HG02885 (cell line): Measurements from ENCODE around the gene MRPL36.

Experiments
- ATAC-seq: cut with Tn5 transposase; IDR thresholded peaks from one replicate; pipeline ENCODE4 v1.9.1; 2021; ENCODE audit warnings: mild to moderate bottlenecking; ENCODE audit not compliant: unreplicated experiment, poor library complexity

Gene MRPL36

GRCh38 chr5:1756481-1756880, 43.2 kb downstream of the MRPL36 start:
- ATAC-seq: no peak

DNA sequence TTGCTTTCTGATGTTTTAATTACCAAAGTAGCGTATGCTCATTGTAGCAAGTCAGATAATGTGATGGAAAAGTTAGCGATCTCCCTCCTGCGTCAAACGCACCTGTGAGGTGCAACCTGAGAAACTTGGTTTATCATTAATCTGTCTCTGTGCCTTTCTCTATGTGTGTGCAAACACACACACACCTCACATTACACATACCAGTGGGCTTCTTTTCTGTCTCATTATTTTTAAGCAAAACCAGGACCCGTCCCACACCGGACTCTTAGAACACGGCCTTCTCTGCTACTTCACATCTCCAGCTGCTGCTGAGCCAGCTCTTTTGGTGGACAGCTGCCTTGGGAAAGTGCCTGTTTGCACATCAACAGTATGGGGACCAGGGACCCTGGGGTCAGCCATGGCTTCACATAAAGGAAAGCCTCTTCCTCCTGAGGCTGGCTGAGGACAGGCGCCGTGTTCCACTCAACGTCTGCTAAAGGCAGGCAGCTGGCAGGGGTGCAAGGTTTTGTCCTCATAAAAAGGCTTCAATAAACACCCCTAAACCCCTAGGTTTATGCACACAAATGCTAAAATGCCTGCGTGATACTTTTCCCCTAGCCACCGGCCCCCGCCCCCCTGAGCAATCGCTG, 44.2 kb downstream of the MRPL36 start:
- no peak for ATAC-seq

GRCh38 chr5:1754531-1755220, 45.0 kb downstream of the MRPL36 start:
- ATAC-seq: no peak

DNA sequence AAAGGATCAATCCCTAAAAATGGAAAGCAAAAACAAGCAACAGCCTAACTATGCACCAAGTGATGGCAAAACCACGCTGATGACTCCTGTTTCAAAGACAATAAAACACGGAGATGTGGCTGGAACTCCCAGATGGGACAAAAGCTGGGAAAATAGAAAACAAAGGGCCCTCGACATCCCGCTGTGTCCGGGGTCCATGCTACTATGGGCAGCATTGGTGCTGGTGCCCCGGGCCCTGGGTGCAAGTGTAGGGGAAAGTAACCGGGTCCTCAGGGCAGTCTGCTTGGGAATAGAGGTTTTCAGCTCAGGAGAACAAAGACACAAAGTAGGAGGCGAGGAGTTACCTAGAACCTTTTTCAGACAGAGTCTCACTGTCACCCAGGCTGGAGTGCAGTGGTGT, 46.1 kb downstream of the MRPL36 start:
- no peak for ATAC-seq

DNA sequence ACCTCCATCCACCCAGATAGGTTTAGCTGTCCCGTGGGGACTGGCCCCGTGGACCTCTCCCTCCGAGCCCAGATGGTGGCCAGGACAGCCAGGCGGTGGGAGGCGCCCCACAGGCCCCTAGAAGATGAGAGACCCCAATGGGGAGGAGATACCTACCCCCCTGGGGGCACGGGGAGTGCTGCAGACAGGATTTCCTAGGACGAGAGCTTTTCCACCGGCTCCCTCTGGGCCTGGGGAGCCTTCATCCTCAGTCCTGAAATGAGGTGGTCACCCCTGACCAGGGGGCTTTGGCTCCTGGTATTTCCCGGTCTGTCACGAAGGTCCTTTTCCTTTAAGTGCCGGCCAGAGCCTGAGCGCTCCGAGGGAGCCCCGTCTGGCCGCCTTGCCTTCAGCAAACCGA, 46.8 kb downstream of the MRPL36 start:
- no peak for ATAC-seq

GRCh38 chr5:1751864-1752822, 47.5 kb downstream of the MRPL36 start:
- ATAC-seq: no peak

- no peak for ATAC-seq
Measured at GRCh38 chr5:1751026-1751863, 48.4 kb downstream of the MRPL36 start.

DNA sequence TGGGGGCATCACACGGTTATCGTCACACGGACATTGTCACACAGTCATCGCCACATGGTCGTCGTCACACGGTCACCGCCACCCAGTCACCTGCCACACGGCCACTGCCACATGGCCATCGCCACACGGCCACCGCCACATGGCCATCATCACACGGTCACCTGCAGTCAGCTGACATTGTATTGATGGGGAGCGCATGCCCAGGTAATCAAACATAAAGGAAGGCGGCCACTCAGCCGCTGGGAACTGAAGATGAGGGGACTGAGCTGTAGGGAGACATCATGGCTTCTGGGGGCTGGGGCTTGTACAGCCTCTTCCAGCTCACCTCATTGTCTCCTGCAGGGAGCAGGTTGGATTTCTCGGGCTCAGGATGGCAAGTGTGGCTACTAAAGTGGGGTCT, 49.2 kb downstream of the MRPL36 start:
- ATAC-seq: no peak

DNA sequence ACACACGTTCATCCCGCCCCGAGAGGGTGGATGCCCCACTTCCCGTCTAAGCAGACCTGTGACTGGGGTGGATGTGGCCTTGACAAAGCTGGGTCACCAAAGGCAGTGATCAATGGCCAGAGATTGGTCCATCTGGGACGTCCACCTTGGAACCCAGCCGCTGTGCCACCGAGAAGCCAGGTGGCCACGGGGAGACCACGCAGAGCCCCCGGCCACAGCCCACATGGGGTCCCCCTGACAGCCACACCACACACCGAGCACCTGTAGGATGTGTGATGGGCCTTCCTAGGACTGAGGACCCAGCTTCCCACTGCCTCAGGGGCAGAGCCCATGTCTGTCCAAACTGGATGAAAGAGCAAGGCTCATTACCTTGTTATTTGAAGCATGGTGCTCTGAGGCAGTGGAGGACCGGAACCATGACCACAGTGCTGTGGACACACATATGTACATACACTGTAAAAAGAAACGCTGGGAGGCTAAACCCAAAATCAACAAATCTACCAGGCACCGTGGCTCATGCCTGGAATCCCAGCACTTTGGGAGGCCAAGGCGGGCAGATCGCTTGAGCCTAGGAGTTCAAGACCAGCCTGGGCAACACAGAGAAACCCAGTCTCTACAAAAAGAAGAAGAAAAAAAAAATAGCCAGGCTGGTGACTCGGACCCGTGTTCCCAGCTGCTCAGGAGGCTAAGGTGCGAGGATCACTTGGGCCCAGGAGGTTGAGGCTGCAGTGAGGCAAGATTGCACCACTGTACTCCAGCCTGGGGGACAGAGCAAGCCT, 50.1 kb downstream of the MRPL36 start:
- ATAC-seq: no peak

DNA sequence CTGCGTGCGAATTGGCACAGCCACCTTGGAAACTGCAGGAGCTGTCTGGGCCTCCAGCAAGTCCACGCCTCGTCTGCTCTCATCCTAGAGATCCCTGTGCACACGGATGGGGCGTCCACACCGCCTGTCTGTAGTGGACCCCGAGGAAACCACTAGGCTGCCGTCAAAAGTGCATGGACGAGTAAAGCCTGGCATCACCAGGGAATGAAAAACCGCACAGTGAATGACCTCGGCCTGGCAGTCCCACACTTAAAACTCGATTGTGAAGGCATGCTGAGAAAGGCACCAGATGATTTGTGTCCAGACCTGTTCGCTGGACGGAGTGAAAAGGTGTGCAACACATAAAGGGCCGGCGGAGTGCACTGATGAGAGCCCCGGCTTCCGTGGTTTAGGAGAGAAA, 50.8 kb downstream of the MRPL36 start:
- no peak for ATAC-seq
